GM18870 (cell line): Measurements from ENCODE around the gene MAT2A.
"Not testable (repeated sequence)": the region's sequence is repeated elsewhere in the genome, so short reads cannot be mapped to it uniquely, and the experiment has no call there.

Experiments
- ATAC-seq: cut with Tn5 transposase; IDR thresholded peaks from one replicate; pipeline ENCODE4 v1.9.1; 2021; ENCODE audit warnings: moderate library complexity; ENCODE audit not compliant: unreplicated experiment

Gene MAT2A

GRCh38 chr2:85523903-85524335 lies 15.0 kb upstream of the MAT2A start:
- no peak for ATAC-seq

- no peak for ATAC-seq
Observed at GRCh38 chr2:85524336-85524908, 14.5 kb upstream of the MAT2A start.

- no peak for ATAC-seq
Observed at GRCh38 chr2:85525029-85525428, 13.9 kb upstream of the MAT2A start.

GRCh38 chr2:85525567-85525966 lies 13.4 kb upstream of the MAT2A start:
- no peak for ATAC-seq

- ATAC-seq = no peak
Observed at GRCh38 chr2:85527787-85528186, 11.2 kb upstream of the MAT2A start.

GRCh38 chr2:85528355-85528754 lies 10.6 kb upstream of the MAT2A start:
- ATAC-seq = no peak

- no peak for ATAC-seq
Observed at GRCh38 chr2:85529809-85530208, 9.2 kb upstream of the MAT2A start.

GRCh38 chr2:85531589-85531988 lies 7.4 kb upstream of the MAT2A start:
- no peak for ATAC-seq

GRCh38 chr2:85534099-85534498 lies 4.9 kb upstream of the MAT2A start:
- ATAC-seq = no peak

- no peak for ATAC-seq
Observed at GRCh38 chr2:85534881-85535280, 4.1 kb upstream of the MAT2A start.

GRCh38 chr2:85536479-85536878 lies 2.5 kb upstream of the MAT2A start:
- no peak for ATAC-seq

GRCh38 chr2:85537600-85538506 lies 1.1 kb upstream of the MAT2A start:
- ATAC-seq = no peak

- ATAC-seq = peak; percentile 6
Observed at GRCh38 chr2:85539361-85540132, 579 bp downstream of the MAT2A start.

GRCh38 chr2:85540133-85540648 lies 1.2 kb downstream of the MAT2A start:
- no peak for ATAC-seq

GRCh38 chr2:85541262-85541661 lies 2.3 kb downstream of the MAT2A start:
- no peak for ATAC-seq

- ATAC-seq = no peak
Observed at GRCh38 chr2:85541753-85542457, 2.9 kb downstream of the MAT2A start.

GRCh38 chr2:85542777-85543176 lies 3.8 kb downstream of the MAT2A start:
- no peak for ATAC-seq

GRCh38 chr2:85544254-85544691 lies 5.3 kb downstream of the MAT2A start:
- ATAC-seq = not testable (repeated sequence)

- ATAC-seq = not testable (repeated sequence)
Observed at GRCh38 chr2:85544915-85545779, 6.2 kb downstream of the MAT2A start.

GRCh38 chr2:85545780-85546240 lies 6.8 kb downstream of the MAT2A start:
- ATAC-seq = no peak
